ENCODE results near the gene RASGEF1C.

RASGEF1C gene

DNA sequence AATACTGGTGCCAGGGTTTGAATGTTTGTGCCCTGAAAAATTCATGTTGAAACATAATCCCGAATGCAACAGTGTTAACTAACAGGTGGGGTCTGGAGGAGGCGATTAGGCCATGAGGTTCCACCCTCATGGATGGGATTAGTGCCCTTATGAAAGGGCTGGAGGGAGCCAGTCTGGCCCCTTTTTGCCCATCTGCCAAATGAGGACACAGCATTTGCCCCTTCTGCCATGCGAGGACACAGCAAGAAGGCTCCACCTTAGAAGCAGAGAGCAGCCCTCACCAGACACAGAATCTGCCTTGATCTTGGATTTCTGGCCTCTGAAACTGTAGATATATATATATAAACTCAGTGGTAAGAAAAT is 104.9 kb downstream of the RASGEF1C start:
- no peak overlapping the region for H3K27ac ChIP-seq (replicated peaks)
- no peaks in the 10 kb centered on the region for H3K27me3 ChIP-seq (ENCODE audit: insufficient read depth, poor library complexity, severe bottlenecking)
- no peak for DNase-seq (ENCODE audit: low read depth in 1 of 2, low spot score in 1 of 2)
- no peak for TF ChIP-seq GABPA (IDR thresholded peaks at IDR 0.05; ENCODE audit: low read depth)
- no peak for TF ChIP-seq SPI1 (IDR thresholded peaks at IDR 0.05; ENCODE audit: borderline replicate concordance, low read depth)
- TF ChIP-seq POLR2AphosphoS5 (IDR thresholded peaks at IDR 0.05; ENCODE audit: low read depth): no peak
- TF ChIP-seq, protein P1, sequence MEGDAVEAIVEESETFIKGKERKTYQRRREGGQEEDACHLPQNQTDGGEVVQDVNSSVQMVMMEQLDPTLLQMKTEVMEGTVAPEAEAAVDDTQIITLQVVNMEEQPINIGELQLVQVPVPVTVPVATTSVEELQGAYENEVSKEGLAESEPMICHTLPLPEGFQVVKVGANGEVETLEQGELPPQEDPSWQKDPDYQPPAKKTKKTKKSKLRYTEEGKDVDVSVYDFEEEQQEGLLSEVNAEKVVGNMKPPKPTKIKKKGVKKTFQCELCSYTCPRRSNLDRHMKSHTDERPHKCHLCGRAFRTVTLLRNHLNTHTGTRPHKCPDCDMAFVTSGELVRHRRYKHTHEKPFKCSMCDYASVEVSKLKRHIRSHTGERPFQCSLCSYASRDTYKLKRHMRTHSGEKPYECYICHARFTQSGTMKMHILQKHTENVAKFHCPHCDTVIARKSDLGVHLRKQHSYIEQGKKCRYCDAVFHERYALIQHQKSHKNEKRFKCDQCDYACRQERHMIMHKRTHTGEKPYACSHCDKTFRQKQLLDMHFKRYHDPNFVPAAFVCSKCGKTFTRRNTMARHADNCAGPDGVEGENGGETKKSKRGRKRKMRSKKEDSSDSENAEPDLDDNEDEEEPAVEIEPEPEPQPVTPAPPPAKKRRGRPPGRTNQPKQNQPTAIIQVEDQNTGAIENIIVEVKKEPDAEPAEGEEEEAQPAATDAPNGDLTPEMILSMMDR (IDR thresholded peaks at IDR 0.05; ENCODE audit: insufficient read depth, low read length): no peak
- TF ChIP-seq, protein P2, sequence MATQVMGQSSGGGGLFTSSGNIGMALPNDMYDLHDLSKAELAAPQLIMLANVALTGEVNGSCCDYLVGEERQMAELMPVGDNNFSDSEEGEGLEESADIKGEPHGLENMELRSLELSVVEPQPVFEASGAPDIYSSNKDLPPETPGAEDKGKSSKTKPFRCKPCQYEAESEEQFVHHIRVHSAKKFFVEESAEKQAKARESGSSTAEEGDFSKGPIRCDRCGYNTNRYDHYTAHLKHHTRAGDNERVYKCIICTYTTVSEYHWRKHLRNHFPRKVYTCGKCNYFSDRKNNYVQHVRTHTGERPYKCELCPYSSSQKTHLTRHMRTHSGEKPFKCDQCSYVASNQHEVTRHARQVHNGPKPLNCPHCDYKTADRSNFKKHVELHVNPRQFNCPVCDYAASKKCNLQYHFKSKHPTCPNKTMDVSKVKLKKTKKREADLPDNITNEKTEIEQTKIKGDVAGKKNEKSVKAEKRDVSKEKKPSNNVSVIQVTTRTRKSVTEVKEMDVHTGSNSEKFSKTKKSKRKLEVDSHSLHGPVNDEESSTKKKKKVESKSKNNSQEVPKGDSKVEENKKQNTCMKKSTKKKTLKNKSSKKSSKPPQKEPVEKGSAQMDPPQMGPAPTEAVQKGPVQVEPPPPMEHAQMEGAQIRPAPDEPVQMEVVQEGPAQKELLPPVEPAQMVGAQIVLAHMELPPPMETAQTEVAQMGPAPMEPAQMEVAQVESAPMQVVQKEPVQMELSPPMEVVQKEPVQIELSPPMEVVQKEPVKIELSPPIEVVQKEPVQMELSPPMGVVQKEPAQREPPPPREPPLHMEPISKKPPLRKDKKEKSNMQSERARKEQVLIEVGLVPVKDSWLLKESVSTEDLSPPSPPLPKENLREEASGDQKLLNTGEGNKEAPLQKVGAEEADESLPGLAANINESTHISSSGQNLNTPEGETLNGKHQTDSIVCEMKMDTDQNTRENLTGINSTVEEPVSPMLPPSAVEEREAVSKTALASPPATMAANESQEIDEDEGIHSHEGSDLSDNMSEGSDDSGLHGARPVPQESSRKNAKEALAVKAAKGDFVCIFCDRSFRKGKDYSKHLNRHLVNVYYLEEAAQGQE (IDR thresholded peaks at IDR 0.05; ENCODE audit: insufficient replicate concordance, low read depth): no peak
- no peak overlapping the region for H3K4me3 ChIP-seq (replicated peaks; ENCODE audit: insufficient read depth, low read length)

DNA sequence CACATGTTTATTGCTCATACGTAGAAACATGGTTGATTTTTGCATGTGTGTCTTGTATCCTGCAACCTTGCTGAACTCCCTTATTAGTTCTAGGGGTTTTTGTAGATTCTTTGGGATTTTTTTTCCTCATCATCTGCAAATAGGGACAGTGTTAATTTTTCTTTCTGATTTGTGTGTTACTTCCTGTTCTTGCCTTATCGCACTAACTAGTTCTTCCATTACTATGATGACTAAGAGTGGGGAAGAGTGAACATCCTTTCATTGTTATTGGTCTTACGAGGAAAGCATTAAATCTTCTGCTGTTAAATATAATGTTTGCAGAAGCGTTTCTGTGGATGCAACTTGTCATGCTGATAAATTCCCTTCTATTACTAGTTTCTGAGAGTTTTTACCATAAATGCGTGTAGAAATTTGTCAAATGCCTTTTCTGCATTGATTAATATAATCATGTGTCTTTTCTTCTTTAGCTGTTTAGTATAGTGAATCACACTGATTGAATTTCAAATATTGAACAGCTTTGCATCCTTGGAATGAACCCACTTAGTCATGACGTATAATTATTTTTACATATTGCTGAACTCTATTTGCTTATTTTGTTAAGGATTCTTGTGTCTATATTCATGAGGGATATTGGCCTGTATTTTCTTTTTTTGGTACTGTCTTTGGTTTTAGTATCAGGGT is 105.4 kb downstream of the RASGEF1C start:
- H3K27me3 ChIP-seq (ENCODE audit: insufficient read depth, poor library complexity, severe bottlenecking): no peaks in the 10 kb centered on the region
- no peak for DNase-seq (ENCODE audit: low read depth in 1 of 2, low spot score in 1 of 2)
- no peak for TF ChIP-seq POLR2AphosphoS5 (IDR thresholded peaks at IDR 0.05; ENCODE audit: low read depth)
- TF ChIP-seq, protein P1 (IDR thresholded peaks at IDR 0.05; ENCODE audit: insufficient read depth, low read length): no peak
- TF ChIP-seq SPI1 (IDR thresholded peaks at IDR 0.05; ENCODE audit: borderline replicate concordance, low read depth): no peak
- TF ChIP-seq, protein P2 (IDR thresholded peaks at IDR 0.05; ENCODE audit: insufficient replicate concordance, low read depth): no peak
- no peak overlapping the region for H3K27ac ChIP-seq (replicated peaks)
- H3K4me3 ChIP-seq (replicated peaks; ENCODE audit: insufficient read depth, low read length): no peak overlapping the region

DNA sequence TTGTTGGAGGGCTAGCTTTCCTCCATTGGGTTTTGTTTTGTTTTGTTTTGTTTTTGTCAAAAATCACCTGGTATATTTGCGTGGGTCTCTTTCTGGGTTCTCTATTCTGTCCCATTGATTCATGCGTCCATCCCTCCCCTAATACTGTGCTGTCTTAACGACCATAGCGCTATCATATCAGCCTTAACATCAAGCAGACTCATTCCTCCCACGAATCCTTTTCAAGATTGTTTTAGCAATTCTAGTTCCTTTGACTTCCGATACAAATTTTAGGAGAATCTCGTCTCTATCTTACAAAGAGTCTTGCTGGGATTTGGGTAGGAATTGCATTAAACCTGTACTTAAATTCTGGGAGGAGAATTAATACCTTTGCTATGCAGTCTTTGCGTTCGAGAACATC is 106.4 kb downstream of the RASGEF1C start:
- TF ChIP-seq, protein P2 (IDR thresholded peaks at IDR 0.05; ENCODE audit: insufficient replicate concordance, low read depth): no peak
- TF ChIP-seq GABPA (IDR thresholded peaks at IDR 0.05; ENCODE audit: low read depth) (no peak), SPI1 (IDR thresholded peaks at IDR 0.05; ENCODE audit: borderline replicate concordance, low read depth) (no peak)
- Histone ChIP-seq H3K4me3 (replicated peaks; ENCODE audit: insufficient read depth, low read length) (no peak overlapping the region), H3K27me3 (ENCODE audit: insufficient read depth, poor library complexity, severe bottlenecking) (no peaks in the 10 kb centered on the region), H3K27ac (replicated peaks) (no peak overlapping the region)
- DNase-seq (ENCODE audit: low read depth in 1 of 2, low spot score in 1 of 2): no peak

Measured in HL-60 (cell line).